IMR-90 (cell line): ENCODE data around the gene SPRED3. TPM values are rescaled to one million over a fixed set of nuclear protein-coding genes. Genes with fewer than 3 reads are reported as not detected.
A peak's percentile ranks its signal among the peaks of the same experiment; 100 is the strongest.

Experiments used
- ATAC-seq: fragments of 200-7000 bp; cut with Tn5 transposase; 2 replicates; pipeline ENCODE4 v1.9.1; 2020; ENCODE audit warnings: low read depth, mild to moderate bottlenecking, moderate library complexity
- BruUV-seq: library from RNA; stranded (reverse); fragments of 400-500 nt; replicated peaks from 2 replicates; lab custom pipeline; 2021; lab: Mats Ljungman, UMichigan
- CTCF ChIA-PET: fragments of 300-600 bp; formaldehyde crosslinking; extraction: SDS; loops from one replicate; lab custom pipeline; 2021; ENCODE audit warnings: antibody characterized with exemption; lab: Yijun Ruan, JAX
- POLR2A ChIA-PET: fragments of 300-600 bp; sonication (Branson Sonifier 250); formaldehyde crosslinking; loops from one replicate; lab custom pipeline; 2022; ENCODE audit warnings: antibody characterized with exemption; ENCODE audit not compliant: unreplicated experiment; lab: Charles Lee
- DNase-seq: peaks from one replicate; pipeline ENCODE4 v3.0.0; 2013
- H2AFZ ChIP-seq: replicated peaks from 2 replicates; pipeline ENCODE3; 2013; ENCODE audit warnings: low read length, mild to moderate bottlenecking; ENCODE audit not compliant: poor library complexity
- H2AK5ac ChIP-seq: 2 replicates; pipeline ENCODE4 v1.6.1; 2013; ENCODE audit warnings: low read depth, low read length, inconsistent platforms
- H2AK9ac ChIP-seq: replicated peaks from 2 replicates; pipeline ENCODE3; 2013; ENCODE audit warnings: mild to moderate bottlenecking, low read depth, low read length, moderate library complexity; ENCODE audit not compliant: poor library complexity
- H2BK120ac ChIP-seq: 2 replicates; pipeline ENCODE4 v1.6.1; 2013; ENCODE audit warnings: low read depth, low read length, inconsistent platforms
- H2BK15ac ChIP-seq: 3 replicates; pipeline ENCODE4 v1.6.1; 2013; ENCODE audit warnings: low read depth, low read length, inconsistent platforms
- H2BK20ac ChIP-seq: 2 replicates; pipeline ENCODE4 v1.6.1; 2013; ENCODE audit warnings: low read depth, mild to moderate bottlenecking, inconsistent platforms, low read length, moderate library complexity
- H2BK5ac ChIP-seq: 2 replicates; pipeline ENCODE4 v1.6.1; 2013; ENCODE audit warnings: mild to moderate bottlenecking, low read depth, low read length, inconsistent platforms; ENCODE audit not compliant: poor library complexity, severe bottlenecking
- H3K14ac ChIP-seq: replicated peaks from 2 replicates; pipeline ENCODE4 v1.6.1; 2013; ENCODE audit warnings: low read depth, low read length, inconsistent platforms
- H3K18ac ChIP-seq: 2 replicates; pipeline ENCODE4 v1.6.1; 2013; ENCODE audit warnings: low read depth, low read length, control low read depth
- H3K23ac ChIP-seq: 2 replicates; pipeline ENCODE4 v1.6.1; 2013; ENCODE audit warnings: low read depth, low read length, inconsistent platforms
- H3K27ac ChIP-seq: 2 replicates; pipeline ENCODE4 v1.5.1; 2013; ENCODE audit warnings: mild to moderate bottlenecking, control low read depth, low read length; ENCODE audit not compliant: insufficient read depth
- H3K27me3 ChIP-seq: 2 replicates; pipeline ENCODE4 v1.6.1; 2013; ENCODE audit warnings: low read length; ENCODE audit not compliant: control insufficient read depth, insufficient read depth
- H3K36me3 ChIP-seq: 2 replicates; pipeline ENCODE4 v1.6.1; 2013; ENCODE audit warnings: low read length, mixed read lengths; ENCODE audit not compliant: control insufficient read depth, insufficient read depth
- H3K4ac ChIP-seq: 2 replicates; pipeline ENCODE4 v1.6.1; 2013; ENCODE audit warnings: low read depth, low read length, inconsistent platforms
- H3K4me1 ChIP-seq: 2 replicates; pipeline ENCODE4 v1.6.1; 2013; ENCODE audit warnings: low read length, mixed read lengths; ENCODE audit not compliant: control insufficient read depth, insufficient read depth
- H3K4me2 ChIP-seq: 2 replicates; pipeline ENCODE4 v1.6.1; 2013; ENCODE audit warnings: low read depth, mild to moderate bottlenecking, control low read depth, low read length, moderate library complexity
- H3K4me3 ChIP-seq: 2 replicates; pipeline ENCODE4 v1.5.1; 2013; ENCODE audit warnings: low read depth, mild to moderate bottlenecking, control low read depth, low read length, moderate library complexity; ENCODE audit not compliant: insufficient read depth
- H3K56ac ChIP-seq: 2 replicates; pipeline ENCODE4 v1.6.1; 2013; ENCODE audit warnings: low read length, inconsistent platforms; ENCODE audit not compliant: insufficient read depth; ENCODE audit errors: extremely low read depth
- H3K79me1 ChIP-seq, 2 experiments: 2 replicates each; pipeline ENCODE4 v1.6.1; 2013; ENCODE audit warnings: low read length in 2 of 2, inconsistent platforms in 1 of 2, low read depth in 1 of 2
- H3K9ac ChIP-seq: 2 replicates; pipeline ENCODE4 v1.6.1; 2013; ENCODE audit warnings: low read depth, low read length, control low read depth
- H3K9me1 ChIP-seq: 2 replicates; pipeline ENCODE4 v1.6.1; 2013; ENCODE audit warnings: low read length, inconsistent platforms; ENCODE audit not compliant: insufficient read depth
- H3K9me3 ChIP-seq: 2 replicates; pipeline ENCODE4 v1.6.1; 2013; ENCODE audit warnings: low read length; ENCODE audit not compliant: control insufficient read depth, insufficient read depth
- H4K20me1 ChIP-seq: 2 replicates; pipeline ENCODE4 v1.6.1; 2013; ENCODE audit warnings: low read length, inconsistent platforms; ENCODE audit not compliant: insufficient read depth
- H4K5ac ChIP-seq: 2 replicates; pipeline ENCODE4 v1.6.1; 2013; ENCODE audit warnings: mild to moderate bottlenecking, low read depth, low read length, control low read depth
- H4K8ac ChIP-seq, 2 experiments: 2 replicates each; pipeline ENCODE4 v1.6.1; 2013; ENCODE audit warnings: low read depth in 2 of 2, low read length in 2 of 2, control low read depth in 1 of 2, inconsistent platforms in 1 of 2
- H4K91ac ChIP-seq: 2 replicates; pipeline ENCODE4 v1.6.1; 2013; ENCODE audit warnings: low read depth, low read length, inconsistent platforms; ENCODE audit not compliant: insufficient read depth
- CEBPB ChIP-seq: IDR thresholded peaks from 2 replicates; pipeline ENCODE4 v1.6.1; 2012; ENCODE audit warnings: low read depth, low read length, improper control_type of control experiment
- FOS ChIP-seq: fragments of 150-350 bp; IDR thresholded peaks from 2 replicates; pipeline ENCODE4 v1.6.1; 2016; ENCODE audit warnings: low read depth, low read length
- WGBS, 2 experiments: methylation state at CpG; one replicate each; pipeline versions ENCODE4 v1.1.5 to v1.1.7; 2013; ENCODE audit warnings: missing lambda C conversion rate in 2 of 2; ENCODE audit not compliant: insufficient read length in 1 of 2; ENCODE audit errors: extremely low coverage in 2 of 2; 5-methylcytosine and 5-hydroxymethylcytosine counted together
- dilution Hi-C: fragments of 300-500 bp; cut with HindIII; formaldehyde crosslinking; loops from one replicate; pipeline ENCODE4 v1.14.3; 2018; ENCODE audit warnings: low sequenced_read_pairs; ENCODE audit not compliant: unreplicated experiment
- in situ Hi-C: fragments of 300-500 bp; cut with MboI; formaldehyde crosslinking; loops from 3 replicates; pipeline ENCODE4 v1.14.3; 2019; ENCODE audit warnings: low sequenced_read_pairs, inconsistent platforms, mixed read lengths
- intact Hi-C: fragments of 100-400 bp; cut with micrococcal nuclease; formaldehyde crosslinking; loops from 2 replicates; pipeline ENCODE4 v1.10.0; 2022
- polyA plus RNA-seq, 3 experiments: library from polyadenylated mRNA; depleted of rRNA; stranded (reverse); fragments of >200 nt; gene quantifications; 2 replicates each; pipeline ENCODE4 v1.2.3, GENCODE V29; 2012; ENCODE audit warnings: low replicate concordance in 1 of 3
- total RNA-seq: library from RNA; depleted of rRNA; stranded (reverse); fragments of >200 nt; gene quantifications from 2 replicates; pipeline ENCODE4 v1.2.3, GENCODE V29; 2012

The SPRED3 gene
- total and polyA plus RNA-seq, 2 of the 4 experiments (the other 2 are of a cell fraction) = 0.90 to 7.9 TPM

- Histone ChIP-seq H2AK5ac (no peak overlapping the region), H3K14ac (no peak overlapping the region), H3K9me3 (no peaks in the 10 kb centered on the region), H4K91ac (no peak overlapping the region), H3K36me3 (no peaks in the 10 kb centered on the region), H2BK20ac (no peak overlapping the region), H2BK15ac (no peak overlapping the region), H3K4me1 (no peaks in the 10 kb centered on the region), H3K27me3 (peaks cover 34% of the 10 kb centered on the region), H2BK5ac (no peak overlapping the region), H2AK9ac (no peak overlapping the region), H3K4me3 (no peak overlapping the region), H3K79me1 (no peaks in the 10 kb centered on the region), H3K4ac (no peak overlapping the region), H3K4me2 (no peak overlapping the region), H3K9me1 (no peaks in the 10 kb centered on the region), H3K18ac (no peak overlapping the region), H4K5ac (no peak overlapping the region), H3K23ac (no peak overlapping the region), H2BK120ac (no peak overlapping the region), H3K56ac (no peak overlapping the region), H4K8ac (no peak overlapping the region), H3K9ac (no peak overlapping the region), H3K27ac (no peak overlapping the region), H2AFZ (no peak overlapping the region), H4K20me1 (no peaks in the 10 kb centered on the region)
- dilution Hi-C loops = no loop called here
- ATAC-seq (no peak), DNase-seq (no peak)
- ChIA-PET CTCF (interaction anchor here (0.7 kb wide), 1 partner anchor 22 kb away, joined by 5 read pairs; the partner anchor contains the start of gene FAM98C), POLR2A (no interaction called here)
- TF ChIP-seq FOS (no peak), CEBPB (0 out of 2 replicates have a peak, but pooled peaks have one; percentile 4)
- intact Hi-C loops = no loop called here
- BruUV-seq = no TSS peak
- in situ Hi-C loops = loop anchor here (25.0 kb wide), 1 partner anchor 513 kb away; the partner anchor contains the start of genes MRPS12 and SARS2
- WGBS, 2 experiments = no CpG with 5 or more reads among the region's 5 CpGs
These were observed 35.8 kb downstream of the SPRED3 start for GRCh38 chr19:38424272-38424671.
